Measurements from ENCODE around the gene YTHDC1.

YTHDC1 gene

GRCh38 chr4:68352791-68353190, 2.9 kb upstream of the YTHDC1 start:
- DNase-seq = no peak

- no peak for DNase-seq
These were observed 626 bp downstream of the YTHDC1 start for GRCh38 chr4:68349279-68349648.

GRCh38 chr4:68348577-68348976, 1.3 kb downstream of the YTHDC1 start:
- no peak for DNase-seq

GRCh38 chr4:68347845-68348244, 2.0 kb downstream of the YTHDC1 start:
- DNase-seq = no peak

- no peak for DNase-seq
These were observed 3.4 kb downstream of the YTHDC1 start for GRCh38 chr4:68346461-68346860.

- no peak for DNase-seq
These were observed 5.1 kb downstream of the YTHDC1 start for GRCh38 chr4:68344785-68345184.

- no peak for DNase-seq
These were observed 5.8 kb downstream of the YTHDC1 start for GRCh38 chr4:68344049-68344448.

- no peak for DNase-seq
These were observed 7.8 kb downstream of the YTHDC1 start for GRCh38 chr4:68342134-68342533.

- no peak for DNase-seq
These were observed 11.3 kb downstream of the YTHDC1 start for GRCh38 chr4:68338625-68339024.

GRCh38 chr4:68337522-68337921, 12.4 kb downstream of the YTHDC1 start:
- DNase-seq = no peak

GRCh38 chr4:68337004-68337403, 12.9 kb downstream of the YTHDC1 start:
- DNase-seq = no peak

GRCh38 chr4:68336530-68336929, 13.4 kb downstream of the YTHDC1 start:
- no peak for DNase-seq

- no peak for DNase-seq
These were observed 23.7 kb downstream of the YTHDC1 start for GRCh38 chr4:68326141-68326540.

GRCh38 chr4:68324519-68325262, 25.2 kb downstream of the YTHDC1 start:
- no peak for DNase-seq

- no peak for DNase-seq
These were observed 30.9 kb downstream of the YTHDC1 start for GRCh38 chr4:68319040-68319439.

- no peak for DNase-seq
These were observed 33.5 kb downstream of the YTHDC1 start for GRCh38 chr4:68316193-68316969.

- DNase-seq = no peak
These were observed 39.1 kb downstream of the YTHDC1 start for GRCh38 chr4:68310651-68311247.

- DNase-seq = no peak
These were observed 45.2 kb downstream of the YTHDC1 start for GRCh38 chr4:68304731-68305130.

- DNase-seq = no peak
These were observed 50.1 kb downstream of the YTHDC1 start for GRCh38 chr4:68299492-68300457.

- no peak for DNase-seq
These were observed 52.8 kb downstream of the YTHDC1 start for GRCh38 chr4:68297137-68297536.

- no peak for DNase-seq
These were observed 58.6 kb downstream of the YTHDC1 start for GRCh38 chr4:68291256-68291655.

- DNase-seq = no peak
These were observed 61.5 kb downstream of the YTHDC1 start for GRCh38 chr4:68288393-68288740.
